CD14-positive monocyte (primary cell): ENCODE results near the gene ALOX15. TPM values are rescaled to one million over a fixed set of nuclear protein-coding genes. Genes with fewer than 3 reads are reported as not detected.

ENCODE experiments used
- DNase-seq, 3 donors: peaks; one replicate each; pipeline ENCODE4 v3.0.0-alpha.2; 2011 to 2022
- H2AFZ ChIP-seq: 2 replicates; pipeline ENCODE4 v1.6.0; 2012; ENCODE audit warnings: mild to moderate bottlenecking, low read depth, low read length, inconsistent platforms; ENCODE audit not compliant: insufficient read depth, poor library complexity, severe bottlenecking
- H3K27ac ChIP-seq, 2 donors: 1 replicate in 1 of 2; 2 replicates in 1 of 2; pipeline ENCODE4 v1.5.1; 2012 to 2013; ENCODE audit warnings: low read length in 2 of 2, control low read depth in 1 of 2, inconsistent platforms in 1 of 2, low read depth in 1 of 2, mild to moderate bottlenecking in 1 of 2
- H3K27me3 ChIP-seq, 2 donors: one replicate each; pipeline versions ENCODE4 v1.6.0 to v1.6.1; 2011 to 2013; ENCODE audit warnings: low read length in 2 of 2; ENCODE audit not compliant: control insufficient read depth in 2 of 2, insufficient read depth in 2 of 2
- H3K36me3 ChIP-seq, 2 donors: replicated peaks in 1 of 2; 1 replicate in 1 of 2; 2 replicates in 1 of 2; pipeline versions ENCODE4 v1.5.1 to v1.6.1; 2012 to 2013; ENCODE audit warnings: low read length in 2 of 2, control low read depth in 1 of 2, inconsistent platforms in 1 of 2, mild to moderate bottlenecking in 1 of 2; ENCODE audit not compliant: insufficient read depth in 2 of 2, control insufficient read depth in 1 of 2
- H3K4me1 ChIP-seq, 2 donors: 1 replicate in 1 of 2; 2 replicates in 1 of 2; pipeline versions ENCODE4 v1.5.1 to v1.6.1; 2012 to 2013; ENCODE audit warnings: low read length in 2 of 2, control low read depth in 1 of 2, inconsistent platforms in 1 of 2, mild to moderate bottlenecking in 1 of 2, moderate library complexity in 1 of 2; ENCODE audit not compliant: insufficient read depth in 2 of 2, control insufficient read depth in 1 of 2
- H3K4me2 ChIP-seq: replicated peaks from 2 replicates; pipeline ENCODE3; 2012; ENCODE audit warnings: low read length, moderate library complexity, mild to moderate bottlenecking; ENCODE audit not compliant: poor library complexity, severe bottlenecking; ENCODE audit errors: extremely low read depth
- H3K4me3 ChIP-seq, 3 experiments: fragments of 200-600 bp in 1 of 3; sonication (generic) in 1 of 3; replicated peaks in 1 of 3; 1 replicate in 2 of 3; 2 replicates in 1 of 3; pipeline ENCODE4 v1.5.1; 2011 to 2013; ENCODE audit warnings: low read length in 3 of 3, mild to moderate bottlenecking in 3 of 3, control low read depth in 2 of 3, low read depth in 2 of 3, inconsistent platforms in 1 of 3, moderate library complexity in 1 of 3
- H3K79me2 ChIP-seq: 2 replicates; pipeline ENCODE4 v1.6.0; 2012; ENCODE audit warnings: mild to moderate bottlenecking, control low read depth, inconsistent platforms, low read length, moderate library complexity; ENCODE audit not compliant: insufficient read depth
- H3K9ac ChIP-seq: 2 replicates; pipeline ENCODE4 v1.6.0; 2017; ENCODE audit warnings: low read length, mild to moderate bottlenecking; ENCODE audit not compliant: insufficient read depth, poor library complexity, severe bottlenecking
- H3K9me3 ChIP-seq, 2 donors: replicated peaks in 1 of 2; 1 replicate in 1 of 2; 2 replicates in 1 of 2; pipeline versions ENCODE4 v1.5.1 to v1.6.1; 2012 to 2013; ENCODE audit warnings: low read length in 2 of 2, control low read depth in 1 of 2; ENCODE audit not compliant: control insufficient read depth in 1 of 2, insufficient read depth in 1 of 2
- H4K20me1 ChIP-seq: 2 replicates; pipeline ENCODE4 v1.6.0; 2012; ENCODE audit warnings: mild to moderate bottlenecking, low read length, control low read depth, moderate library complexity; ENCODE audit not compliant: insufficient read depth
- H3K27ac Mint-ChIP-seq, 7 donors: one replicate each; pipeline ENCODE4 v1.8.0; 2020; ENCODE audit warnings: mild to moderate bottlenecking in 7 of 7, mixed read lengths in 7 of 7, moderate library complexity in 6 of 7, inconsistent platforms in 2 of 7
- H3K27me3 Mint-ChIP-seq, 3 donors: one replicate each; pipeline ENCODE4 v1.8.0; 2021 to 2022; ENCODE audit warnings: low read depth in 3 of 3, mild to moderate bottlenecking in 3 of 3, mixed read lengths in 3 of 3, moderate library complexity in 3 of 3, inconsistent platforms in 1 of 3
- H3K36me3 Mint-ChIP-seq, 2 donors: one replicate each; pipeline ENCODE4 v1.8.0; 2020; ENCODE audit warnings: mixed read lengths in 2 of 2, inconsistent platforms in 1 of 2, mild to moderate bottlenecking in 1 of 2
- H3K4me1 Mint-ChIP-seq: one replicate; pipeline ENCODE4 v1.8.0; 2020; ENCODE audit warnings: mild to moderate bottlenecking, mixed read lengths
- H3K4me3 Mint-ChIP-seq, 2 donors: one replicate each; pipeline ENCODE4 v1.8.0; 2020; ENCODE audit warnings: mild to moderate bottlenecking in 2 of 2, mixed read lengths in 2 of 2, moderate library complexity in 1 of 2
- H3K9me3 Mint-ChIP-seq, 7 donors: one replicate each; pipeline ENCODE4 v1.8.0; 2020 to 2022; ENCODE audit warnings: mixed read lengths in 7 of 7, mild to moderate bottlenecking in 6 of 7, moderate library complexity in 6 of 7, inconsistent platforms in 2 of 7
- WGBS: methylation state at CpG from one replicate; pipeline ENCODE4 v1.1.5; 2013; ENCODE audit warnings: missing lambda C conversion rate; ENCODE audit not compliant: insufficient coverage; 5-methylcytosine and 5-hydroxymethylcytosine counted together
- intact Hi-C, 2 donors: fragments of 100-400 bp; cut with micrococcal nuclease; formaldehyde crosslinking; loops; one replicate each; pipeline versions ENCODE4 v1.15.0 to v1.15.1; 2023
- polyA plus RNA-seq, 3 donors: library from polyadenylated mRNA; depleted of rRNA in 1 of 3; unstranded in 2 of 3; stranded (reverse) in 1 of 3; fragments of 300-500 nt in 2 of 3; fragments of >200 nt in 1 of 3; fragmentation: Illumina TruSeq in 2 of 3; gene quantifications; 1 replicate in 2 of 3; 2 replicates in 1 of 3; pipeline ENCODE4 v1.2.3, GENCODE V29; 2012 to 2021
- TF ChIP-seq, protein P1 (sequence below): fragments of 200-600 bp; IDR thresholded peaks from one replicate; pipeline ENCODE4 v1.8.0; 2022; ENCODE audit warnings: antibody characterized with exemption, mild to moderate bottlenecking

ALOX15 gene
- polyA plus RNA-seq, 3 donors = 0.05 to 0.13 TPM; not detected in 1

DNA sequence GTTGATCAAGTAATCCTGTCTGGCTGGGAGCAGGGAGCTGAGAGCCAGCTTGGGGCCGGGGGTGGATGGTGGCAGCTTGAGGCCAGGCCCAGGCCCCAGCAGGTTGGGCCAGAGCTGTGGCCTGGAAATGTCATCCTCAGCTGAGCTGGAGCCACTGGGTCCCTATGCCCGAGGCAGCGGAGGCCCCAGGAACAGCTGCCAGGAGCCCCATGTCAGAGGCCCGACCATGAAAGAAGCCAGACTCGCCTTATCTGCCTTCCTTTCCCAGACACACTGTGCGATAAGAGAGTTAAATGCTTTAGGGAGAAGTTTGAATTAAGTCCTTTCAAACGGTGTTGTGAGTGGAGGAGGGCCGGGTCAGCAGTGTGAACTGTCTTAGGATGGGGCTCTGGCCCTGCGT is 53.7 kb downstream of the ALOX15 start:
- Mint-ChIP-seq H3K27ac (no peak overlapping the region), H3K9me3 (peaks cover 0 to 7% (median 3%) of the 10 kb centered on the region in 7 donors), H3K4me3 (no peak overlapping the region), H3K27me3 (peaks cover 46 to 58% (median 47%) of the 10 kb centered on the region in 3 donors), H3K4me1 (peaks cover 3% of the 10 kb centered on the region), H3K36me3 (peaks cover 0 to 1% of the 10 kb centered on the region in 2 donors)
- TF ChIP-seq, protein P1, sequence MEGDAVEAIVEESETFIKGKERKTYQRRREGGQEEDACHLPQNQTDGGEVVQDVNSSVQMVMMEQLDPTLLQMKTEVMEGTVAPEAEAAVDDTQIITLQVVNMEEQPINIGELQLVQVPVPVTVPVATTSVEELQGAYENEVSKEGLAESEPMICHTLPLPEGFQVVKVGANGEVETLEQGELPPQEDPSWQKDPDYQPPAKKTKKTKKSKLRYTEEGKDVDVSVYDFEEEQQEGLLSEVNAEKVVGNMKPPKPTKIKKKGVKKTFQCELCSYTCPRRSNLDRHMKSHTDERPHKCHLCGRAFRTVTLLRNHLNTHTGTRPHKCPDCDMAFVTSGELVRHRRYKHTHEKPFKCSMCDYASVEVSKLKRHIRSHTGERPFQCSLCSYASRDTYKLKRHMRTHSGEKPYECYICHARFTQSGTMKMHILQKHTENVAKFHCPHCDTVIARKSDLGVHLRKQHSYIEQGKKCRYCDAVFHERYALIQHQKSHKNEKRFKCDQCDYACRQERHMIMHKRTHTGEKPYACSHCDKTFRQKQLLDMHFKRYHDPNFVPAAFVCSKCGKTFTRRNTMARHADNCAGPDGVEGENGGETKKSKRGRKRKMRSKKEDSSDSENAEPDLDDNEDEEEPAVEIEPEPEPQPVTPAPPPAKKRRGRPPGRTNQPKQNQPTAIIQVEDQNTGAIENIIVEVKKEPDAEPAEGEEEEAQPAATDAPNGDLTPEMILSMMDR = no peak
- Histone ChIP-seq H3K9me3 (peaks cover 0 to 10% of the 10 kb centered on the region in 2 donors), H3K27me3 (peaks cover 17 to 42% of the 10 kb centered on the region in 2 donors), H4K20me1 (no peaks in the 10 kb centered on the region), H3K79me2 (no peaks in the 10 kb centered on the region), H2AFZ (no peak overlapping the region), H3K4me3 (no peak overlapping the region), H3K4me1 (peaks cover 5 to 10% of the 10 kb centered on the region in 2 donors), H3K4me2 (no peak overlapping the region), H3K9ac (no peak overlapping the region), H3K36me3 (no peaks in the 10 kb centered on the region), H3K27ac (no peak overlapping the region)
- DNase-seq = no peak
- 54% methylated on average over 4 of the region's 9 CpGs for WGBS
- intact Hi-C loops = no loop called here

DNA sequence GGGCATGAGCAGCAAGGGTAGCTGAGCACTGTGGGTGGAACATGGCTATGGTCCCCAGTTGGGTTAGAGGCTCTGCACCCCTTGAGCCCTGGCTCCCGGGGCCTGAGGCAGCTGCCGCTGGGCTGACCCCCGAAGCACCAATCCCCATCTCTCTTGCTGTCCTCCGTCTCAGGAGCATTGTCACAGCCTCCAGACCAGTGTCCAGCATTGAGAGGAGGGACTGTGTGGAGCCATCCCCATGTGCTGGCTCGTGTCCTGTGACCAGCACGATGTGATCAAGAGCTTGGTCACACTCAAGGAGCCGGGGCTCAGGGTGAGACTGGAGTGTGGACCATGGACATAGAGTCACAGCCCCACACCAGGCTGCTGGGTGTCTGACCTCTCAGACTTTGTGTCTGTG is 54.3 kb downstream of the ALOX15 start:
- DNase-seq = no peak
- TF ChIP-seq, protein P1 = no peak
- Mint-ChIP-seq H3K27me3 (peaks cover 45 to 64% (median 52%) of the 10 kb centered on the region in 3 donors), H3K4me1 (peaks cover 3% of the 10 kb centered on the region), H3K9me3 (peaks cover 0 to 7% (median 3%) of the 10 kb centered on the region in 7 donors), H3K27ac (no peak overlapping the region), H3K4me3 (no peak overlapping the region), H3K36me3 (peaks cover 0 to 1% of the 10 kb centered on the region in 2 donors)
- Histone ChIP-seq H3K9ac (no peak overlapping the region), H3K79me2 (no peaks in the 10 kb centered on the region), H2AFZ (no peak overlapping the region), H3K9me3 (peaks cover 0 to 10% of the 10 kb centered on the region in 2 donors), H4K20me1 (no peaks in the 10 kb centered on the region), H3K4me3 (no peak overlapping the region), H3K27me3 (peaks cover 19 to 46% of the 10 kb centered on the region in 2 donors), H3K27ac (no peak overlapping the region), H3K4me2 (no peak overlapping the region), H3K4me1 (peaks cover 5 to 10% of the 10 kb centered on the region in 2 donors), H3K36me3 (no peaks in the 10 kb centered on the region)
- 93% methylated on average over 6 of the region's 7 CpGs for WGBS
- intact Hi-C loops = no loop called here
